Naive B cell (primary cell): ENCODE data around the gene DNAJC10. TPM values are rescaled to one million over a fixed set of nuclear protein-coding genes. Genes with fewer than 3 reads are reported as not detected.
"Not testable (repeated sequence)": the region's sequence is repeated elsewhere in the genome, so short reads cannot be mapped to it uniquely, and the experiment has no call there.

Experiments used
- ATAC-seq, 2 donors: fragments of 150-1000 bp; cut with Tn5 transposase; 2 replicates each; pipeline ENCODE4 v1.10.0; 2021; ENCODE audit warnings: low read depth in 2 of 2, mild to moderate bottlenecking in 2 of 2, moderate library complexity in 2 of 2
- DNase-seq: peaks from one replicate; pipeline ENCODE4 v3.0.0; 2022
- H3K27ac Mint-ChIP-seq, 6 donors: one replicate each; pipeline ENCODE4 v1.8.0; 2020 to 2022; ENCODE audit warnings: mild to moderate bottlenecking in 6 of 6, mixed read lengths in 6 of 6, moderate library complexity in 5 of 6, inconsistent platforms in 2 of 6
- H3K27me3 Mint-ChIP-seq, 3 donors: one replicate each; pipeline ENCODE4 v1.8.0; 2021 to 2022; ENCODE audit warnings: mixed read lengths in 3 of 3, mild to moderate bottlenecking in 1 of 3
- H3K36me3 Mint-ChIP-seq, 2 donors: one replicate each; pipeline ENCODE4 v1.8.0; 2020 to 2022; ENCODE audit warnings: mixed read lengths in 2 of 2, inconsistent platforms in 1 of 2, mild to moderate bottlenecking in 1 of 2
- H3K4me1 Mint-ChIP-seq, 3 donors: one replicate each; pipeline ENCODE4 v1.8.0; 2020 to 2022; ENCODE audit warnings: mixed read lengths in 3 of 3, inconsistent platforms in 1 of 3, mild to moderate bottlenecking in 1 of 3, moderate library complexity in 1 of 3
- H3K4me3 Mint-ChIP-seq, 8 donors: one replicate each; pipeline ENCODE4 v1.8.0; 2020 to 2022; ENCODE audit warnings: mild to moderate bottlenecking in 8 of 8, mixed read lengths in 8 of 8, moderate library complexity in 8 of 8, inconsistent platforms in 2 of 8
- H3K9me3 Mint-ChIP-seq, 7 donors: one replicate each; pipeline ENCODE4 v1.8.0; 2020 to 2022; ENCODE audit warnings: mixed read lengths in 7 of 7, mild to moderate bottlenecking in 5 of 7, inconsistent platforms in 2 of 7, moderate library complexity in 1 of 7
- polyA plus RNA-seq, 6 donors: library from polyadenylated mRNA; unstranded; fragments of 300-500 nt; fragmentation: Illumina TruSeq; gene quantifications; one replicate each; pipeline ENCODE4 v1.2.3, GENCODE V29; 2021; ENCODE audit warnings: low read depth in 6 of 6

Gene DNAJC10
- polyA plus RNA-seq, 6 donors from 2014 or later = 164 to 237 (median 213) TPM

GRCh38 chr2:182732736-182733135 is 16.7 kb downstream of the DNAJC10 start:
- Mint-ChIP-seq H3K27ac (peak overlapping the region in 4 of 6 donors; percentile 5 to 63 (median 32)), H3K9me3 (no peaks in the 10 kb centered on the region), H3K4me3 (no peak overlapping the region)

GRCh38 chr2:182733572-182733971 is 17.5 kb downstream of the DNAJC10 start:
- no peak for DNase-seq
- Mint-ChIP-seq H3K4me1 (peaks cover 10 to 30% (median 13%) of the 10 kb centered on the region in 3 donors), H3K36me3 (peaks cover 12 to 37% of the 10 kb centered on the region in 2 donors), H3K9me3 (no peaks in the 10 kb centered on the region), H3K4me3 (no peak overlapping the region), H3K27ac (peak overlapping the region in 4 of 6 donors; percentile 23 to 94 (median 59)), H3K27me3 (no peaks in the 10 kb centered on the region)
- ATAC-seq = no peak

More at GRCh38 chr2:182732736-182733135, 16.7 kb downstream of the DNAJC10 start:
- Mint-ChIP-seq H3K36me3 (peaks cover 12 to 43% of the 10 kb centered on the region in 2 donors), H3K4me1 (peaks cover 13 to 30% (median 13%) of the 10 kb centered on the region in 3 donors), H3K27me3 (no peaks in the 10 kb centered on the region)
- no peak for DNase-seq
- no peak for ATAC-seq

GRCh38 chr2:182736856-182737255 is 20.8 kb downstream of the DNAJC10 start:
- H3K4me3 Mint-ChIP-seq, DNase-seq, ATAC-seq, H3K9me3 Mint-ChIP-seq, H3K27me3 Mint-ChIP-seq: not testable (repeated sequence)
- Mint-ChIP-seq H3K36me3 (peaks cover 0 to 19% of the 10 kb centered on the region in 2 donors), H3K27ac (peak overlapping the region in 3 of 6 donors; percentile 20 to 44 (median 33)), H3K4me1 (peaks cover 4 to 26% (median 9%) of the 10 kb centered on the region in 3 donors)

- DNase-seq (no peak), ATAC-seq (no peak)
- no peak overlapping the region for H3K4me3 Mint-ChIP-seq
- no peaks in the 10 kb centered on the region for H3K27me3 Mint-ChIP-seq
- H3K9me3 Mint-ChIP-seq = peaks cover 0 to 2% (median 0%) of the 10 kb centered on the region in 7 donors
- peaks cover 0 to 4% (median 0%) of the 10 kb centered on the region in 3 donors for H3K4me1 Mint-ChIP-seq
- peaks cover 29 to 39% of the 10 kb centered on the region in 2 donors for H3K36me3 Mint-ChIP-seq
- H3K27ac Mint-ChIP-seq = peak overlapping the region in 1 of 6 donors; percentile 29
Observed at GRCh38 chr2:182740701-182741100, 24.6 kb downstream of the DNAJC10 start.

GRCh38 chr2:182741620-182742019 is 25.6 kb downstream of the DNAJC10 start:
- Mint-ChIP-seq H3K27ac (no peak overlapping the region), H3K4me1 (peaks cover 0 to 4% (median 0%) of the 10 kb centered on the region in 3 donors), H3K9me3 (peaks cover 0 to 3% (median 0%) of the 10 kb centered on the region in 7 donors), H3K4me3 (no peak overlapping the region), H3K36me3 (peaks cover 29 to 41% of the 10 kb centered on the region in 2 donors), H3K27me3 (no peaks in the 10 kb centered on the region)
- ATAC-seq (no peak), DNase-seq (no peak)

GRCh38 chr2:182744490-182744889 is 28.4 kb downstream of the DNAJC10 start:
- H3K27me3 Mint-ChIP-seq = no peaks in the 10 kb centered on the region
- ATAC-seq (no peak), DNase-seq (no peak)
- H3K4me1 Mint-ChIP-seq = peaks cover 0 to 8% (median 0%) of the 10 kb centered on the region in 3 donors
- H3K27ac Mint-ChIP-seq = peak overlapping the region in 1 of 6 donors; percentile 18
- H3K36me3 Mint-ChIP-seq = peaks cover 29 to 32% of the 10 kb centered on the region in 2 donors
- no peak overlapping the region for H3K4me3 Mint-ChIP-seq
- peaks cover 0 to 3% (median 1%) of the 10 kb centered on the region in 7 donors for H3K9me3 Mint-ChIP-seq

- Mint-ChIP-seq H3K4me1 (peaks cover 0 to 11% (median 0%) of the 10 kb centered on the region in 3 donors), H3K27ac (peak overlapping the region in 1 of 6 donors; percentile 0), H3K4me3 (no peak overlapping the region), H3K36me3 (peaks cover 32 to 35% of the 10 kb centered on the region in 2 donors), H3K9me3 (peaks cover 0 to 3% (median 1%) of the 10 kb centered on the region in 7 donors), H3K27me3 (no peaks in the 10 kb centered on the region)
- no peak for ATAC-seq
- no peak for DNase-seq
Observed at GRCh38 chr2:182745061-182745460, 29.0 kb downstream of the DNAJC10 start.

- Mint-ChIP-seq H3K27ac (peak overlapping the region in 1 of 6 donors; percentile 25), H3K4me1 (peaks cover 0 to 13% (median 0%) of the 10 kb centered on the region in 3 donors), H3K36me3 (peaks cover 32 to 43% of the 10 kb centered on the region in 2 donors)
- not testable (repeated sequence) for ATAC-seq, DNase-seq, H3K4me3 Mint-ChIP-seq, H3K9me3 Mint-ChIP-seq, H3K27me3 Mint-ChIP-seq
Observed at GRCh38 chr2:182745894-182746293, 29.8 kb downstream of the DNAJC10 start.

- no peaks in the 10 kb centered on the region for H3K9me3 Mint-ChIP-seq
- H3K27ac Mint-ChIP-seq = no peak overlapping the region
- H3K4me1 Mint-ChIP-seq = peaks cover 0 to 6% (median 0%) of the 10 kb centered on the region in 3 donors
- H3K27me3 Mint-ChIP-seq = no peaks in the 10 kb centered on the region
- H3K36me3 Mint-ChIP-seq = peaks cover 28 to 43% of the 10 kb centered on the region in 2 donors
- no peak for DNase-seq
- no peak overlapping the region for H3K4me3 Mint-ChIP-seq
- ATAC-seq = no peak
Observed at GRCh38 chr2:182754231-182754630, 38.2 kb downstream of the DNAJC10 start.

- Mint-ChIP-seq H3K4me3 (no peak overlapping the region), H3K4me1 (peaks cover 0 to 14% (median 0%) of the 10 kb centered on the region in 3 donors), H3K36me3 (peaks cover 38 to 53% of the 10 kb centered on the region in 2 donors), H3K27me3 (no peaks in the 10 kb centered on the region), H3K27ac (peak overlapping the region in 3 of 6 donors; percentile 3 to 52 (median 15)), H3K9me3 (no peaks in the 10 kb centered on the region)
- DNase-seq (no peak), ATAC-seq (no peak)
Observed at GRCh38 chr2:182758379-182758778, 42.3 kb downstream of the DNAJC10 start.

GRCh38 chr2:182761903-182762302 is 45.8 kb downstream of the DNAJC10 start:
- H3K27ac Mint-ChIP-seq = peak overlapping the region in 3 of 6 donors; percentile 61 to 82 (median 81)
- no peak for DNase-seq
- no peak for ATAC-seq
- H3K4me1 Mint-ChIP-seq = peaks cover 0 to 14% (median 0%) of the 10 kb centered on the region in 3 donors
- no peaks in the 10 kb centered on the region for H3K9me3 Mint-ChIP-seq
- H3K36me3 Mint-ChIP-seq = peaks cover 43 to 71% of the 10 kb centered on the region in 2 donors
- no peak overlapping the region for H3K4me3 Mint-ChIP-seq
- no peaks in the 10 kb centered on the region for H3K27me3 Mint-ChIP-seq

- Mint-ChIP-seq H3K36me3 (peaks cover 53 to 79% of the 10 kb centered on the region in 2 donors), H3K27me3 (no peaks in the 10 kb centered on the region), H3K4me1 (peaks cover 0 to 19% (median 9%) of the 10 kb centered on the region in 3 donors), H3K4me3 (no peak overlapping the region), H3K27ac (no peak overlapping the region), H3K9me3 (peaks cover 0 to 5% (median 4%) of the 10 kb centered on the region in 7 donors)
- DNase-seq (no peak), ATAC-seq (no peak)
Observed at GRCh38 chr2:182763311-182763912, 47.4 kb downstream of the DNAJC10 start.

- no peak for ATAC-seq
- H3K9me3 Mint-ChIP-seq = peaks cover 3 to 37% (median 29%) of the 10 kb centered on the region in 7 donors
- peak overlapping the region in 1 of 6 donors; percentile 1 for H3K27ac Mint-ChIP-seq
- no peak overlapping the region for H3K4me3 Mint-ChIP-seq
- peaks cover 5 to 21% (median 17%) of the 10 kb centered on the region in 3 donors for H3K4me1 Mint-ChIP-seq
- peaks cover 56 to 76% of the 10 kb centered on the region in 2 donors for H3K36me3 Mint-ChIP-seq
- DNase-seq = no peak
- H3K27me3 Mint-ChIP-seq = no peaks in the 10 kb centered on the region
Observed at GRCh38 chr2:182766626-182767025, 50.6 kb downstream of the DNAJC10 start.

GRCh38 chr2:182767578-182767977 is 51.5 kb downstream of the DNAJC10 start:
- no peaks in the 10 kb centered on the region for H3K27me3 Mint-ChIP-seq
- peaks cover 15 to 30% (median 19%) of the 10 kb centered on the region in 3 donors for H3K4me1 Mint-ChIP-seq
- no peak for ATAC-seq
- peak overlapping the region in 4 of 6 donors; percentile 12 to 56 (median 34) for H3K27ac Mint-ChIP-seq
- peaks cover 8 to 47% (median 38%) of the 10 kb centered on the region in 7 donors for H3K9me3 Mint-ChIP-seq
- DNase-seq = no peak
- no peak overlapping the region for H3K4me3 Mint-ChIP-seq
- H3K36me3 Mint-ChIP-seq = peaks cover 59 to 76% of the 10 kb centered on the region in 2 donors
